Activated CD4-positive, alpha-beta T cell treated with anti-CD3 and anti-CD28 coated beads, Interleukin-2, Interleukin-4, amounts not matched to agents 100 ng/mL and 50 ng/mL, durations not matched to agents 16 hours and 8 hours (primary cell): ENCODE data around the gene RASA3.
"Not testable (repeated sequence)": the region's sequence is repeated elsewhere in the genome, so short reads cannot be mapped to it uniquely, and the experiment has no call there.

Experiments
- DNase-seq: peaks from one replicate; pipeline ENCODE4 v3.0.0-alpha.2; 2020; ENCODE audit warnings: low spot score

RASA3 gene

GRCh38 chr13:114033541-114034315 lies 98.7 kb downstream of the RASA3 start:
- DNase-seq = no peak

GRCh38 chr13:114032126-114032799 lies 100.2 kb downstream of the RASA3 start:
- no peak for DNase-seq

GRCh38 chr13:114031631-114032030 lies 100.8 kb downstream of the RASA3 start:
- DNase-seq = no peak

GRCh38 chr13:114030666-114031610 lies 101.5 kb downstream of the RASA3 start:
- no peak for DNase-seq

- DNase-seq = no peak
These were observed 102.4 kb downstream of the RASA3 start for GRCh38 chr13:114029866-114030625.

- DNase-seq = no peak
These were observed 104.6 kb downstream of the RASA3 start for GRCh38 chr13:114027826-114028225.

GRCh38 chr13:114027046-114027715 lies 105.2 kb downstream of the RASA3 start:
- no peak for DNase-seq

GRCh38 chr13:114026481-114026880 lies 105.9 kb downstream of the RASA3 start:
- DNase-seq = no peak

GRCh38 chr13:114025714-114026431 lies 106.5 kb downstream of the RASA3 start:
- no peak for DNase-seq

GRCh38 chr13:114025405-114025713 lies 107.1 kb downstream of the RASA3 start:
- no peak for DNase-seq

GRCh38 chr13:114024603-114025404 lies 107.6 kb downstream of the RASA3 start:
- DNase-seq = no peak

- DNase-seq = no peak
These were observed 108.5 kb downstream of the RASA3 start for GRCh38 chr13:114023716-114024602.

- DNase-seq = no peak
These were observed 109.5 kb downstream of the RASA3 start for GRCh38 chr13:114022876-114023275.

GRCh38 chr13:114022309-114022669 lies 110.1 kb downstream of the RASA3 start:
- no peak for DNase-seq

- no peak for DNase-seq
These were observed 110.7 kb downstream of the RASA3 start for GRCh38 chr13:114021464-114022308.

- DNase-seq = no peak
These were observed 111.5 kb downstream of the RASA3 start for GRCh38 chr13:114020750-114021463.

- DNase-seq = not testable (repeated sequence)
These were observed 112.3 kb downstream of the RASA3 start for GRCh38 chr13:114020134-114020533.
